ENCODE data around the gene HFM1.
A peak's percentile ranks its signal among the peaks of the same experiment; 100 is the strongest.
"Not testable (repeated sequence)": the region's sequence is repeated elsewhere in the genome, so short reads cannot be mapped to it uniquely, and the experiment has no call there.

HFM1 gene

GRCh38 chr1:91404151-91405012, at the start of gene HFM1:
Gene HFM1 (minus strand): TSS chr1:91404837. CDS start chr1:91401082, 3,755 bp downstream.
- DNase-seq (ENCODE audit: low read depth in 2 of 3, low spot score in 1 of 3), result peak; percentile 16 to 35 (median 16)

- DNase-seq (ENCODE audit: low read depth in 2 of 3, low spot score in 1 of 3), result no peak
These were observed 49.5 kb upstream of the HFM1 start for GRCh38 chr1:91454136-91454535.

- DNase-seq (ENCODE audit: low read depth in 2 of 3, low spot score in 1 of 3), result no peak
These were observed 45.6 kb upstream of the HFM1 start for GRCh38 chr1:91450260-91450659.

- not testable (repeated sequence) for DNase-seq (ENCODE audit: low read depth in 2 of 3, low spot score in 1 of 3)
These were observed 43.1 kb upstream of the HFM1 start for GRCh38 chr1:91447782-91448181.

- not testable (repeated sequence) for DNase-seq (ENCODE audit: low read depth in 2 of 3, low spot score in 1 of 3)
These were observed 37.3 kb upstream of the HFM1 start for GRCh38 chr1:91441980-91442379.

GRCh38 chr1:91440847-91441246, 36.2 kb upstream of the HFM1 start:
- DNase-seq (ENCODE audit: low read depth in 2 of 3, low spot score in 1 of 3), result no peak

GRCh38 chr1:91439016-91439415, 34.4 kb upstream of the HFM1 start:
- no peak for DNase-seq (ENCODE audit: low read depth in 2 of 3, low spot score in 1 of 3)

GRCh38 chr1:91428182-91428798, 23.7 kb upstream of the HFM1 start:
- DNase-seq (ENCODE audit: low read depth in 2 of 3, low spot score in 1 of 3), result no peak

- no peak for DNase-seq (ENCODE audit: low read depth in 2 of 3, low spot score in 1 of 3)
These were observed 23.1 kb upstream of the HFM1 start for GRCh38 chr1:91427741-91428140.

- not testable (repeated sequence) for DNase-seq (ENCODE audit: low read depth in 2 of 3, low spot score in 1 of 3)
These were observed 17.9 kb upstream of the HFM1 start for GRCh38 chr1:91422523-91422922.

GRCh38 chr1:91412371-91412770, 7.7 kb upstream of the HFM1 start:
- no peak for DNase-seq (ENCODE audit: low read depth in 2 of 3, low spot score in 1 of 3)

- DNase-seq (ENCODE audit: low read depth in 2 of 3, low spot score in 1 of 3), result no peak
These were observed 2.2 kb upstream of the HFM1 start for GRCh38 chr1:91406773-91407389.

- no peak for DNase-seq (ENCODE audit: low read depth in 2 of 3, low spot score in 1 of 3)
These were observed 2.6 kb downstream of the HFM1 start for GRCh38 chr1:91402023-91402422.

GRCh38 chr1:91400133-91400725, 4.4 kb downstream of the HFM1 start:
- no peak for DNase-seq (ENCODE audit: low read depth in 2 of 3, low spot score in 1 of 3)

GRCh38 chr1:91398291-91398690, 6.3 kb downstream of the HFM1 start:
- no peak for DNase-seq (ENCODE audit: low read depth in 2 of 3, low spot score in 1 of 3)

GRCh38 chr1:91397605-91398004, 7.0 kb downstream of the HFM1 start:
- no peak for DNase-seq (ENCODE audit: low read depth in 2 of 3, low spot score in 1 of 3)

GRCh38 chr1:91393042-91393441, 11.6 kb downstream of the HFM1 start:
- no peak for DNase-seq (ENCODE audit: low read depth in 2 of 3, low spot score in 1 of 3)

- DNase-seq (ENCODE audit: low read depth in 2 of 3, low spot score in 1 of 3), result no peak
These were observed 18.5 kb downstream of the HFM1 start for GRCh38 chr1:91386109-91386508.

GRCh38 chr1:91383456-91383855, 21.2 kb downstream of the HFM1 start:
- DNase-seq (ENCODE audit: low read depth in 2 of 3, low spot score in 1 of 3), result no peak

- DNase-seq (ENCODE audit: low read depth in 2 of 3, low spot score in 1 of 3), result no peak
These were observed 22.8 kb downstream of the HFM1 start for GRCh38 chr1:91381844-91382243.

- no peak for DNase-seq (ENCODE audit: low read depth in 2 of 3, low spot score in 1 of 3)
These were observed 30.6 kb downstream of the HFM1 start for GRCh38 chr1:91374086-91374485.

- not testable (repeated sequence) for DNase-seq (ENCODE audit: low read depth in 2 of 3, low spot score in 1 of 3)
These were observed 32.4 kb downstream of the HFM1 start for GRCh38 chr1:91372230-91372629.
